ENCODE results near the gene CTXN2.

CTXN2 gene

GRCh38 chr15:48225771-48226170 is 34.3 kb downstream of the CTXN2 start:
- no peak for DNase-seq

- DNase-seq, result no peak
These were observed 39.0 kb downstream of the CTXN2 start for GRCh38 chr15:48230498-48230897.

DNA sequence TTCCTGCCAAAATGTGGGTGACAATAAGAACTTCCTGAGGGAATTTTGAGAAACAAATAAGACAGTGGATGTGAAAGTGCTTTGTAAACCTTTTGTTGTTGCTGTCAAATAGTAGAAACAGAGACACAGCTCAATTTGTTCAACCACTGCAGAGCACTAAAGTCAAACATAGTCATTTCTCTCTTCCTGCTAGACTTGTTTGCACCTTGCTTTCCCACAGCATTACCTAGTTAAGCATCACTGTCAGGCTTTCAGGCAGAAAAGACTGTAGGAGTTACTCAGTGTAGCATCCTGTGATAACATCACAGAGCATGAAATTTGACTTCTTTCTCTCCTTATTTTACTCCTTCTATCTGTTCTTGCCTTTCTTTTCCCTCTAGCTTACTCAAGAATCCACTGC is 41.8 kb downstream of the CTXN2 start:
- DNase-seq, result no peak

DNA sequence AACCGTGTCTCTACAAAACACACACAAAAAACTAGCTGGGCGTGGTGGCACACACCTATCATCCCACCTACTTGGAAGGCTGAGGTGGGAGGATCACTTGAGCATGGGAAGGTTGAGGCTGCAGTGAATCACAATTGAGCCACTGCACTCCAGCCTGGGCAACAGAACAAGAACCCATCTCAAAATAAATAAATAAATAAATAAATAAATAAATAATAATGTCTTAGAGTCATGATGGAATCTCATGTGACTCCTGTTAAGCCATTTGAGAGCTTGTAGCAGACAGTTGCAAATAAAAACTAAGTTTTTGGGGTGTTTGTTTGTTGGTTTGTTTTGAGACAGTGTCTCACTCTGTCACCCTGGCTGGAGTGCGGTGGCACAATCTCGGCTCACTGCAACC is 47.9 kb downstream of the CTXN2 start:
- DNase-seq, result no peak

- DNase-seq, result no peak
These were observed 50.5 kb downstream of the CTXN2 start for GRCh38 chr15:48242015-48242414.

GRCh38 chr15:48242535-48242934 is 51.1 kb downstream of the CTXN2 start:
- no peak for DNase-seq

DNA sequence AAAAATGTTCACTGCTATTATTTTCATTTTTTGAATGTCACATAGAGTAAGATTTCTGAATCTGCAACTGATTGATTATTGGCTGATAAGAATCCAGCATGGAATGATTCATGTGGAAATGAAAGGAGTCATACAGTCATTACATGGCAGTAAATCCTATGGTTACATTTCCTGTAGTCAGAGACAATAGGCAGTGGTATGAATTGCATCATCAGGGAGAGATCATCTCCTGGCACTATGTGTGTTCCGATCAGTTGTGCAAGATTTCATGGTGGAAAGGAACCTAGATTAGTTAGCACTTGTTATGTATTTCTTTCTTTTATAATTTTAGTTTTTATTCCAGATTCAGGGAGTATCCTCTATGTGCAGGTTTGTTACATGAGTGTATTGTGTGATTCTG is 53.5 kb downstream of the CTXN2 start:
- no peak for DNase-seq

DNA sequence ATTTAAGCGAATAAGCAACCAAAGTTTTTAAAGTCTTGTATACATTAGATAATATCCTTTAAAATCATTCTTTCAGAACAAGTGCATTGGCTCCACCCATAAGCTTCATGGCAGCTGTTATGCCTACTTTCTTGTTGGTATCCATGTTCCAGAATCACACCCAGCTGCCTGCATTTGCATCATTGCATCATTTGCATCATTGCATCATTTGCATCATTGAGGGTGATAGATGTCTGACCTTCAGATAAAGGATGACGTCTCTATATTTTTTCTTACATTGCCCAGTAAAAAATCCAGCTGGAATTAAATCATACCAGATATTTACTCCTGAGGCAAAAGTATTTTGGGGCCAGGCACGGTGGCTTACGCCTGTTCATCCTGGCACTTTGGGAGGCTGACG is 56.9 kb downstream of the CTXN2 start:
- DNase-seq, result no peak

DNA sequence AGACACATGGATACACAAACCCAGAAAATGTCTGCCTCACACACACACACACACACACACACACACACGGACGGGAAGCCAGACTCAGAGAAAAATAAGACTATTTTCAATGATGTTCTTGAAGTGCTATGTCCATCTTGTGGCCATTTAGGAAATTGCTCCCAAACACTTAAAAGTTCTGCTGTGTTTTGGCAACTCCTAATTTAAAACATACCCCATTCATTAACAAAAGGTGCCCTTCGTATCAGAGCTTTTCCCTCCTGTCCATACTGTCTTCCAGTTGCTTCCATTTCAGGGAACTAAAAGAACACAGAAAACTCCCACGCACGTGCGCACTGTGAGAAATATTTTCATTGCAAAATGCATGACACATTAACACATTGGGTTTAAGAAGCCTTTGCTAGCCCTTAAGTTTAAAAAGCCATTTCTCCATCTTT is 59.2 kb downstream of the CTXN2 start:
- DNase-seq, result peak; percentile 41

GRCh38 chr15:48253172-48253571 is 61.7 kb downstream of the CTXN2 start:
- no peak for DNase-seq

Measured in NCI-H1694 (cell line).